ENCODE data around the gene LRRC23.
A peak's percentile ranks its signal among the peaks of the same experiment; 100 is the strongest.

Gene LRRC23

DNA sequence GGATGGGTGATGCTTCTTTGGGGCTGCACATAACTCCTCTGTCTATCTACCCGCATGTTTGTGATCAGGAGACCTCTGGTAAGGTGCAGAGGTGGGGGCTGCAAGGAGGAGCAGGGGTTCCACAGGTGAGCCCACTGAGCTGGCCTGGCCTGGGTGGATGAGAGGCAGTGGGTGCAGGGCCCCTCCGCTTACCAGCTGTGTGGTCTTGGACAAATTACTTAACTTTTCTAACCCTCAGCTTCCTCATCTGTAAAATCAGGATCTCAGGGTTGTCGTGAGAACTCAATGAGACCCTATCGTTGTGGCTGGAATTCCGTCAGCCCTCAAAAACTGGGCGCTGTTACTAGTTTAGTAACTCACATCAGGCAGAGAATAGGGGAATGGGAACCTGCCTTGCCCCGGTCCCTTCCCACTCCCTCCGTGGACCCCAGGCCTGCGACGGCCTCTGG is 54.0 kb downstream of the LRRC23 start:
- TF ChIP-seq CREB1 (IDR thresholded peaks at IDR 0.05; ENCODE audit: low read depth) = no peak
- TF ChIP-seq, protein P1, sequence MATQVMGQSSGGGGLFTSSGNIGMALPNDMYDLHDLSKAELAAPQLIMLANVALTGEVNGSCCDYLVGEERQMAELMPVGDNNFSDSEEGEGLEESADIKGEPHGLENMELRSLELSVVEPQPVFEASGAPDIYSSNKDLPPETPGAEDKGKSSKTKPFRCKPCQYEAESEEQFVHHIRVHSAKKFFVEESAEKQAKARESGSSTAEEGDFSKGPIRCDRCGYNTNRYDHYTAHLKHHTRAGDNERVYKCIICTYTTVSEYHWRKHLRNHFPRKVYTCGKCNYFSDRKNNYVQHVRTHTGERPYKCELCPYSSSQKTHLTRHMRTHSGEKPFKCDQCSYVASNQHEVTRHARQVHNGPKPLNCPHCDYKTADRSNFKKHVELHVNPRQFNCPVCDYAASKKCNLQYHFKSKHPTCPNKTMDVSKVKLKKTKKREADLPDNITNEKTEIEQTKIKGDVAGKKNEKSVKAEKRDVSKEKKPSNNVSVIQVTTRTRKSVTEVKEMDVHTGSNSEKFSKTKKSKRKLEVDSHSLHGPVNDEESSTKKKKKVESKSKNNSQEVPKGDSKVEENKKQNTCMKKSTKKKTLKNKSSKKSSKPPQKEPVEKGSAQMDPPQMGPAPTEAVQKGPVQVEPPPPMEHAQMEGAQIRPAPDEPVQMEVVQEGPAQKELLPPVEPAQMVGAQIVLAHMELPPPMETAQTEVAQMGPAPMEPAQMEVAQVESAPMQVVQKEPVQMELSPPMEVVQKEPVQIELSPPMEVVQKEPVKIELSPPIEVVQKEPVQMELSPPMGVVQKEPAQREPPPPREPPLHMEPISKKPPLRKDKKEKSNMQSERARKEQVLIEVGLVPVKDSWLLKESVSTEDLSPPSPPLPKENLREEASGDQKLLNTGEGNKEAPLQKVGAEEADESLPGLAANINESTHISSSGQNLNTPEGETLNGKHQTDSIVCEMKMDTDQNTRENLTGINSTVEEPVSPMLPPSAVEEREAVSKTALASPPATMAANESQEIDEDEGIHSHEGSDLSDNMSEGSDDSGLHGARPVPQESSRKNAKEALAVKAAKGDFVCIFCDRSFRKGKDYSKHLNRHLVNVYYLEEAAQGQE (IDR thresholded peaks at IDR 0.05; ENCODE audit: low read depth) = no peak
- TF ChIP-seq TEAD4 (IDR thresholded peaks at IDR 0.05) = no peak
- TF ChIP-seq, protein P2, sequence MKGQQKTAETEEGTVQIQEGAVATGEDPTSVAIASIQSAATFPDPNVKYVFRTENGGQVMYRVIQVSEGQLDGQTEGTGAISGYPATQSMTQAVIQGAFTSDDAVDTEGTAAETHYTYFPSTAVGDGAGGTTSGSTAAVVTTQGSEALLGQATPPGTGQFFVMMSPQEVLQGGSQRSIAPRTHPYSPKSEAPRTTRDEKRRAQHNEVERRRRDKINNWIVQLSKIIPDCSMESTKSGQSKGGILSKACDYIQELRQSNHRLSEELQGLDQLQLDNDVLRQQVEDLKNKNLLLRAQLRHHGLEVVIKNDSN (IDR thresholded peaks at IDR 0.05) = no peak
- TF ChIP-seq ZBTB7A (IDR thresholded peaks at IDR 0.05; ENCODE audit: low read depth) = no peak
- TF ChIP-seq TCF12 (IDR thresholded peaks at IDR 0.05; ENCODE audit: low read depth) = no peak
- no peak for TF ChIP-seq CEBPB (IDR thresholded peaks at IDR 0.05)
- TF ChIP-seq TAF1 (IDR thresholded peaks at IDR 0.05; ENCODE audit: low read depth) = no peak
- TF ChIP-seq EP300 (IDR thresholded peaks at IDR 0.05; ENCODE audit: borderline replicate concordance) = no peak

DNA sequence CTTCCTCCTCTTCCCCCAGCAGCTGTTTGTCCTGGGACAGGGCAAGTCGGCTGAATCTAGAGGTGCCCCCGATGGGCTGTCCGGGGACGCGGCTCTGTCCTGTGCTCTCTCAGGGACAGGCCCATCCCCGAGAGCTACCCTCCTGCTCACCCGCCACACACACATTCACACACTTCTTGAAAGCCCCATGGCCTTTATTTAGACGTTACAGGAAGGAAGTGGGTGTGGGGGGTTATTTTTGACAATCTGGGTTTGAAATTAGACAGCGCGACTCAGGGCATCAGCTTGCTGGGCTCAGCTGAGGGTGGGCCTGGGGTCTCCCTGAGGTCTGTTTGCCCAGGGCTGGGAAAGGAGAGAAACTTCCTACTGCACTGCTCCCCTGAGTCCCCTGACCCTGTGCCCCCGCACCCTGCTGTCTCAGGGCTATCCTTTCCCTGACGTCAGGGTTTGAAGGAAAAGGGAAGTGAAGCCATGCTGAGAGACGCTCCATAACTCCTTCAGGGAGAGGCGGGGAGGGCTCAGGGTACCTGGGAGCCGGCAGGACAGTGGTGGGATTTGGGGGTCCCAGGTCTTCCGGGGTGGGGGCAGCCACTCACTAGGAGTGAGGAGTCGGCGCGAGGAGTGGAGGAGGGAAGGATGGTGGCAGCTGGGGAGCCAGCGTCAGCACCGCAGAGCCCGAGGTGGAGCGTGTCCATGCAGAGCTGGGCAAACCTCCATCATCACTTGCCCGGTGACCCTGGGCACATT is 54.6 kb downstream of the LRRC23 start:
- TF ChIP-seq TAF1 (IDR thresholded peaks at IDR 0.05; ENCODE audit: low read depth) (no peak), ZBTB7A (IDR thresholded peaks at IDR 0.05; ENCODE audit: low read depth) (no peak), RAD21 (IDR thresholded peaks at IDR 0.05; ENCODE audit: low read depth) (no peak)

DNA sequence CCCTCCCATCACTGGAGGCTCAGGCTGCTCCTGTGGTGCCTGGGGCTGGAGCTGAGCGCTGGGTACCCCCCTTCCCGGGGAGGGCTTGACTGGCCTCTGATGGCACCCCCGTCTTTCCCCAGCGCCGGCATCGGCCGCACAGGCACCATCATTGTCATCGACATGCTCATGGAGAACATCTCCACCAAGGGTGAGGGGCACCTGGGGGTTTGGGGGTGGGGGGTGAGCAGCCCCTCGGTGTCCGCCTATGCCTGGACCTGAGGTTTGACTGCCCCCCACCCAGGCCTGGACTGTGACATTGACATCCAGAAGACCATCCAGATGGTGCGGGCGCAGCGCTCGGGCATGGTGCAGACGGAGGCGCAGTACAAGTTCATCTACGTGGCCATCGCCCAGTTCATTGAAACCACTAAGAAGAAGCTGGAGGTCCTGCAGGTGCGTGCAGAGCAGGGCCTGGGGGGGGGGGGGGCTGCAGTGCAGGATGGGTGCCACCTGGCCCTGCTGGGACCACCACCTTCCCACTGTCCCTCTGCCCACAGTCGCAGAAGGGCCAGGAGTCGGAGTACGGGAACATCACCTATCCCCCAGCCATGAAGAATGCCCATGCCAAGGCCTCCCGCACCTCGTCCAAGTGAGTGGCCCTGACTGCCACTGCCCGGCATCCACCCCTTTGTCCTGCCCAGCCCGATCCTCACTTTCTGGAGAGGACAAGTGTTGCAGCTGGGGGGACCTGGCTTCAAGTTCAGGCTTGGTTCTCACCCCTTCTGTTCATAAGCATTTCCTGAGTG is 55.4 kb downstream of the LRRC23 start:
- TF ChIP-seq TAF1 (IDR thresholded peaks at IDR 0.05; ENCODE audit: low read depth) = no peak
- TF ChIP-seq EP300 (IDR thresholded peaks at IDR 0.05; ENCODE audit: borderline replicate concordance) = no peak
- TF ChIP-seq, protein P3, sequence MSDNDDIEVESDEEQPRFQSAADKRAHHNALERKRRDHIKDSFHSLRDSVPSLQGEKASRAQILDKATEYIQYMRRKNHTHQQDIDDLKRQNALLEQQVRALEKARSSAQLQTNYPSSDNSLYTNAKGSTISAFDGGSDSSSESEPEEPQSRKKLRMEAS (IDR thresholded peaks at IDR 0.05) = no peak
- no peak for TF ChIP-seq NFIC (IDR thresholded peaks at IDR 0.05)
- TF ChIP-seq YY1 (IDR thresholded peaks at IDR 0.05; ENCODE audit: low read depth) = no peak
- no peak for TF ChIP-seq FOXM1 (IDR thresholded peaks at IDR 0.05; ENCODE audit: borderline replicate concordance, low read depth)
- no peak for TF ChIP-seq RAD21 (IDR thresholded peaks at IDR 0.05; ENCODE audit: low read depth)
- TF ChIP-seq CREB1 (IDR thresholded peaks at IDR 0.05; ENCODE audit: low read depth) = no peak
- TF ChIP-seq TCF12 (IDR thresholded peaks at IDR 0.05; ENCODE audit: low read depth) = no peak
- TF ChIP-seq CEBPB (IDR thresholded peaks at IDR 0.05) = no peak
- TF ChIP-seq TEAD4 (IDR thresholded peaks at IDR 0.05) = no peak
- no peak for TF ChIP-seq ZBTB7A (IDR thresholded peaks at IDR 0.05; ENCODE audit: low read depth)
- TF ChIP-seq, protein P2 (IDR thresholded peaks at IDR 0.05) = no peak
- no peak for TF ChIP-seq EGR1 (IDR thresholded peaks at IDR 0.05)
- TF ChIP-seq, protein P1 (IDR thresholded peaks at IDR 0.05; ENCODE audit: low read depth) = no peak

DNA sequence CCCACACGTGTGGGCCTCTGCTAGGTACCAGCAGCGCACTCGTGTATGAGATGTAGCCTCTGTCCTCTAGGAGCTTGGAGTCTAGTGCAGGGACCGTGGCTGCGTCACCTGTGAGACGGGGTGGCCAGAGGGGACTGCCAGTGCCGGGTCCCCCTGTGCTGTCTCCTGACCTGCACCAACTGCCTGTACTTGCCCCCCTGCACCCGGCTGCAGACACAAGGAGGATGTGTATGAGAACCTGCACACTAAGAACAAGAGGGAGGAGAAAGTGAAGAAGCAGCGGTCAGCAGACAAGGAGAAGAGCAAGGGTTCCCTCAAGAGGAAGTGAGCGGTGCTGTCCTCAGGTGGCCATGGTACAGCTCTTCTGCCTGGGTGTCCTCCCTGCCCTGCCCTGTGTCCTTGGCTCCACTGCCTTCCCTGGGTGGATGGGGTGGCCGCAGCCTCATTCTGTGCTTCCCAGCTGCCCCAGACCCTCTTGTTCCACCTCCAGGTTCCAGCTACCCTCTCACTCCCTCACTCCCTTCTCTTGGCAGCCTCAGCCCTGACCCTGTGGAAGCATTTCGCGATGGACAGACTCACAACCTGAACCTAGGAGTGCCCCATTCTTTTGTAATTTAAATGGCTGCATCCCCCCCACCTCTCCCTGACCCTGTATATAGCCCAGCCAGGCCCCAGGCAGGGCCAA is 56.1 kb downstream of the LRRC23 start:
- TF ChIP-seq EP300 (IDR thresholded peaks at IDR 0.05; ENCODE audit: borderline replicate concordance) = no peak
- TF ChIP-seq RAD21 (IDR thresholded peaks at IDR 0.05; ENCODE audit: low read depth) = 0 out of 2 replicates have a peak, but pooled peaks have one; percentile 26

DNA sequence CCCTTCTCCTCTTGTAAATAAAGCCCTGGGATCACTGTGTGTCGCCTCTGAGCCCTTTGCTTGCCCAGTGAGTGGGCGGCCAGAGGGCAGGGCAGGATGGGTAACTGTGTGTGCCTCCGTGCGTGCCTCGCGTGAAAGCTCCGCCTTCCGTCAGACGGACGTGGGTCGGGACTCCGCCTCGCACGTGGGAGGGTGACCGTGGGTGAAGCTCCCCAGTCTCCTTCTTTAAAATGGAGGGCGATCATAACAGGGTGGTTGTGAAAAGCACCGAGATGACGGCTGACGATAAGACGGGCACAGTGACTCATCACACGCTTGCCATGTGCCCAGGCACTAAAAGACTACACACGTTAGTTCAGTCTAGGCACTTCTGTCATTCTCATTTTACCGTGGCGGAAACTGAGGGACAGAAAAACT is 56.7 kb downstream of the LRRC23 start:
- TF ChIP-seq, protein P2 (IDR thresholded peaks at IDR 0.05) = no peak
- TF ChIP-seq ZBTB7A (IDR thresholded peaks at IDR 0.05; ENCODE audit: low read depth) (no peak), RAD21 (IDR thresholded peaks at IDR 0.05; ENCODE audit: low read depth) (no peak), CREB1 (IDR thresholded peaks at IDR 0.05; ENCODE audit: low read depth) (no peak), EGR1 (IDR thresholded peaks at IDR 0.05) (peak; percentile 33; the same call in 1 of the 2 replicates), YY1 (IDR thresholded peaks at IDR 0.05; ENCODE audit: low read depth) (no peak), TCF12 (IDR thresholded peaks at IDR 0.05; ENCODE audit: low read depth) (no peak), EP300 (IDR thresholded peaks at IDR 0.05; ENCODE audit: borderline replicate concordance) (0 out of 2 replicates have a peak, but pooled peaks have one; percentile 4)
- TF ChIP-seq, protein P1 (IDR thresholded peaks at IDR 0.05; ENCODE audit: low read depth) = no peak
- TF ChIP-seq, protein P3 (IDR thresholded peaks at IDR 0.05) = no peak
